AG09309 (cell line): Measurements from ENCODE around the gene CNTN4.

ENCODE experiments used
- DNase-seq: peaks from one replicate; pipeline ENCODE4 v3.0.0-alpha.2; 2010; ENCODE audit warnings: low read depth
- H3K4me3 ChIP-seq: 2 replicates; pipeline ENCODE4 v1.5.1; 2011; ENCODE audit warnings: mild to moderate bottlenecking, low read depth, low read length, moderate library complexity; ENCODE audit not compliant: control insufficient read depth
- TF ChIP-seq, protein P1 (sequence below): IDR thresholded peaks from 2 replicates; pipeline ENCODE4 v1.5.1; 2011; ENCODE audit warnings: mild to moderate bottlenecking, low read depth, low read length, inconsistent platforms; ENCODE audit not compliant: insufficient read depth, control insufficient read depth; ENCODE audit errors: missing control alignments

The CNTN4 gene

DNA sequence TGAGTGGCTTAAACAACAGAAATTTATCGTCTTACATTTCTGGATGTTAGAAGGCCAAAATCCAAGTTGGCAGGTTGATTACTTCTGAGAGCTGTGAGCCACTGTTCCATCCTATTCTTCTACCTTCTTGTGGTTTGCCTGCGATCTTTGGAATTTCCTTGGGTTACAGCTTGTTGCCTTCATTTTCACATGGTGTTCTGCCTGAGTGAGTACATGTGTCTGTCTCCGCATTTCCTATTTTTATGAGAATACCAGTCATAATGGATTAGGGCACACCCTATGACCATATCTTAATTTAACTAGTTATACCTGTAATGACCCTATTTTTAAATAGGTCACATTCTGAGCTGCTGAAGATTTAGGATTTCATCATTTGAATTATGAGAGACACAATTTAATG, 294.3 kb downstream of the CNTN4 start:
- TF ChIP-seq, protein P1, sequence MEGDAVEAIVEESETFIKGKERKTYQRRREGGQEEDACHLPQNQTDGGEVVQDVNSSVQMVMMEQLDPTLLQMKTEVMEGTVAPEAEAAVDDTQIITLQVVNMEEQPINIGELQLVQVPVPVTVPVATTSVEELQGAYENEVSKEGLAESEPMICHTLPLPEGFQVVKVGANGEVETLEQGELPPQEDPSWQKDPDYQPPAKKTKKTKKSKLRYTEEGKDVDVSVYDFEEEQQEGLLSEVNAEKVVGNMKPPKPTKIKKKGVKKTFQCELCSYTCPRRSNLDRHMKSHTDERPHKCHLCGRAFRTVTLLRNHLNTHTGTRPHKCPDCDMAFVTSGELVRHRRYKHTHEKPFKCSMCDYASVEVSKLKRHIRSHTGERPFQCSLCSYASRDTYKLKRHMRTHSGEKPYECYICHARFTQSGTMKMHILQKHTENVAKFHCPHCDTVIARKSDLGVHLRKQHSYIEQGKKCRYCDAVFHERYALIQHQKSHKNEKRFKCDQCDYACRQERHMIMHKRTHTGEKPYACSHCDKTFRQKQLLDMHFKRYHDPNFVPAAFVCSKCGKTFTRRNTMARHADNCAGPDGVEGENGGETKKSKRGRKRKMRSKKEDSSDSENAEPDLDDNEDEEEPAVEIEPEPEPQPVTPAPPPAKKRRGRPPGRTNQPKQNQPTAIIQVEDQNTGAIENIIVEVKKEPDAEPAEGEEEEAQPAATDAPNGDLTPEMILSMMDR = no peak
- no peak for DNase-seq
- no peak overlapping the region for H3K4me3 ChIP-seq

- no peak for DNase-seq
- no peak overlapping the region for H3K4me3 ChIP-seq
- TF ChIP-seq, protein P1 = no peak
Observed at GRCh38 chr3:2415083-2415482, 316.4 kb downstream of the CNTN4 start.

DNA sequence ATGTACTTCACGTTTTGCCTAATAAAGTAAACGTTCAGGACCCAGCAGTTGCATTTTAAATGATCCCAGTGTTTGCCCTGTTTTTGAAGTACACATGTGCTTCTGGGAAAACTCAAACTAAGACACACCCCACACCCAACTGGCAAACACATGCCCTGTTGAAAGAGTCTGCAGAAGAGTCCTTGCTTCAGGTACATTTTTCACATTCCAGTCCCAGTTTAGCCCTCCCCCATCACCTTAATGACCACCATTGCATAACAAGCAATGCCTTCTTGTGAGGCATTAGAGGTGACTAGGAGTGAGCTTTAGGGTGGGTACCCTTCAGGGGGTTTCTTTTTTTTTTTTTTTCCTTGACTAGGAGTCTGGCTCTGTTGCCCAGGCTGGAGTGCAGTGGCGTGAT, 322.3 kb downstream of the CNTN4 start:
- no peak for DNase-seq
- H3K4me3 ChIP-seq = no peak overlapping the region
- TF ChIP-seq, protein P1 = no peak

GRCh38 chr3:2423143-2423542, 324.5 kb downstream of the CNTN4 start:
- H3K4me3 ChIP-seq = no peak overlapping the region
- TF ChIP-seq, protein P1 = no peak
- DNase-seq = no peak

DNA sequence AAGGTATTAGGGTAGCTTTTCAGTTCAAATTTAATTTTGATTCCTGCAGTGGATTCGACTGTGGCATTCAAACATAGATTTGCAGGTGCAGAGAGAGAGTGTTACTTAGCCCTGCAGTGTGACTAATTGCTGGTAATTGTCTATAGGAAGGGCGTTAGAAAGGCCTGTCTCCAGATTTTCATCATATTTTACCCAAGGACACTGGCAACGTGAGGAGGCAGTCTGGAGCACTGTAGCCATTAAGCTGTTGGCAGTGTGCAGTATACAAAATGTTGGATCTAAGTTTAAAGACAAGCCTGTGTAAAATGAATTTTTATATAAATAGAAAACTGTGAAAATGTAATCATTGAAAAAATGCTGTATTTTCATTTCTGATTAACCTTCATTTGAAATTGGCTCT, 342.9 kb downstream of the CNTN4 start:
- H3K4me3 ChIP-seq = no peak overlapping the region
- no peak for DNase-seq
- TF ChIP-seq, protein P1 = no peak

DNA sequence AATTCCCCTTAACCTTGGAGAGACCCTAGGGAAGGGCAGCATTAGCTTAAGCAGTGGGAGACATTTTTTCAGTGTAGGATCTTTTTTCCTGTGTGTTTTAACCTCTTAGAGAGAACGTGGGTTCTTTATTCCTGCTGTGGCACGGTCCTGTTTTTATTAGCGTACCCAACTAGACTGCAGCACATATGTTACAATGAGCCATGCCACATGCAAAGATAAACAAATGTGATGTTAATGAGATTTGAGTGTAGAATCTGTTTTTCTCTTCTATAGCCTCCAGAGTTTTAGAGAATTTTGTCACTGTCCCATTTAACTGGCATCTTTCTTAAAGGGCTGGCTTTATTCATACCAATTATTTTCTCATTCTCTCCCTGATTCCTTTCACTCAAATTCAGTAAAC, 347.5 kb downstream of the CNTN4 start:
- TF ChIP-seq, protein P1 = no peak
- no peak overlapping the region for H3K4me3 ChIP-seq
- no peak for DNase-seq

DNA sequence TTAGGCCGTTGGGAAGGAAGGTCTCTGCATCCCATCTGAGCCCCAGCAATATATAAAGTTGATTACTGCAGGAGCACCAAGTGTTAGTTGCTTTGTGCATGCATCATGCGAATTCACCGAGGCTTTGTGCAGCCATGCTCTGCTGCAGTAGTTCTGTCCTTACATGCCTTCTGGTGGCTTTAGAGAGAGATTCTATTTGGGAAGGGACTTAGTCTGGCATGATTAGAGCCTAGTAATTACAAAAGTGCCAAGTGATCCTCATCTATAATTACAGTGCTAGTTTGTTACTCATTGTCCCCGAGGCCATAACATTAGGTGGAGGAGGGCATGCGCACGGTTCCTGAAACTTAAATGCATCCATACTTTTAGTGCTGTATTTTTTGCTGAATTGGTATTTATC, 353.6 kb downstream of the CNTN4 start:
- no peak for DNase-seq
- TF ChIP-seq, protein P1 = no peak
- no peak overlapping the region for H3K4me3 ChIP-seq
